OCI-LY3 (cell line): ENCODE data around the gene CREB3L2.

Experiments used
- CTCF ChIP-seq: fragments of 200-600, 300-600 bp; sonication (generic); IDR thresholded peaks from 2 replicates; pipeline ENCODE4 v1.5.1; 2014; ENCODE audit warnings: antibody characterized with exemption, low read length, low read depth
- EZH2phosphoT487 ChIP-seq: fragments of 200-600 bp; shearing (Covaris generic); IDR thresholded peaks from 2 replicates; pipeline ENCODE4 v1.6.1; 2018; ENCODE audit warnings: antibody characterized with exemption, mixed run types, low read depth

DNA sequence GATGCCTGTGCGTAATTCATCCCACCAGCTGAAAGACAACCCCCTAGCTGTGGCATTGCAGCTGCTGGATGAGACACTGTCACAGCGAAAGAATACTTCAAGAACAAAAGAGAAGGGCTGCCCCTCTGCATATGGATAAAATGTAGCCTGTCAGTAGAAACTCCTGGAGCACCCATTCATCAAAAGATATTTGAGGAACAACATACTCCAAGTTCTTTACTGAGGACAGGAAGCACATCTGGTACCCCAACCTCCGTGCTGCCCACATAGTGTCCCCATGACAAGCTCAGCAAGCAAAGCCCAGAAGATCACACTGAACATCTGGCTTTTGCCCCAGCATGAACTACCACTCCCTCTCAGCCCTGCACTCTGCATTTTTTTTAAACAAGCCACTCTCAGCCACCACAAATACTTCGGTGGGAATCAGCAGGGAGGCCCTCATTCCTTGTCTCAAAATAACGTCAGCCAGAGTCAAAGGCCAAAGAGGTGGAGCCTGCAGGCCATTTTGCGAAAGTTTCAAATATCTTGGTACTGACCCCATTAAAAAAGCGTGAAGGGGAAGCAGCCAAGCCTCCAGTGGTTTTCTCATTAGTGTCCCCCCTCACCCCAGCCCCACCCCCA lies 1.7 kb downstream of the CREB3L2 start:
- TF ChIP-seq CTCF: no peak
- TF ChIP-seq EZH2phosphoT487: no peak
